HCT116 (cell line): ENCODE measurements around the gene LEUTX. TPM values are rescaled to one million over a fixed set of nuclear protein-coding genes. Genes with fewer than 3 reads are reported as not detected.

Experiments
- ATAC-seq: fragments of 200-7000 bp; cut with Tn5 transposase; 2 replicates; pipeline ENCODE4 v1.9.1; 2020; ENCODE audit warnings: mild to moderate bottlenecking, moderate library complexity
- BruUV-seq: library from RNA; stranded (reverse); fragments of 400-500 nt; replicated peaks from 2 replicates; lab custom pipeline; 2021; lab: Mats Ljungman, UMichigan
- CTCF ChIA-PET: fragments of 300-600 bp; sonication (Branson Sonifier 250); formaldehyde crosslinking; loops from one replicate; lab custom pipeline; 2021; ENCODE audit warnings: antibody characterized with exemption; lab: Charles Lee
- POLR2A ChIA-PET: fragments of 300-600, 350-600 bp; sonication (Branson Sonifier 250); formaldehyde crosslinking; loops from one replicate; lab custom pipeline; 2021; ENCODE audit warnings: antibody characterized with exemption; lab: Charles Lee
- RAD21 ChIA-PET, 2 experiments: fragments of 300-600 bp; sonication (Branson Sonifier 250); formaldehyde crosslinking; loops; one replicate each; lab custom pipeline; 2023; ENCODE audit warnings: low total read pairs in 2 of 2; ENCODE audit not compliant: uncharacterized antibody in 2 of 2, unreplicated experiment in 2 of 2, low non-redundant PET in 1 of 2; lab: Charles Lee
- DNase-seq: peaks from one replicate; pipeline ENCODE4 v3.0.0-alpha.2; 2010; ENCODE audit warnings: low read depth, low spot score
- H2AFZ ChIP-seq: fragments of 200-600 bp; shearing (Covaris generic), sonication (generic); 2 replicates; pipeline ENCODE4 v1.6.1; 2017; ENCODE audit warnings: low read depth, mixed run types, mixed read lengths, antibody characterized with exemption, low read length; ENCODE audit not compliant: poor library complexity, severe bottlenecking
- H3K27ac ChIP-seq: 2 replicates; pipeline ENCODE4 v1.5.1; 2012; ENCODE audit warnings: low read depth, low read length
- H3K27me3 ChIP-seq: fragments of 200-600 bp; sonication (generic); 2 replicates; pipeline ENCODE4 v1.6.1; 2016; ENCODE audit warnings: mixed run types, low read length, mixed read lengths; ENCODE audit not compliant: insufficient read depth
- H3K36me3 ChIP-seq, 2 experiments: fragments of 200-500 bp in 1 of 2; fragments of 200-600 bp in 1 of 2; sonication (Bioruptor generic) in 1 of 2; sonication (generic) in 1 of 2; 2 replicates each; pipeline versions ENCODE4 v1.5.1 to v1.6.1; 2014 to 2016; ENCODE audit warnings: low read length in 2 of 2, inconsistent platforms in 1 of 2, mixed read lengths in 1 of 2, mixed run types in 1 of 2; ENCODE audit not compliant: insufficient read depth in 2 of 2, control insufficient read depth in 1 of 2
- H3K4me1 ChIP-seq, 2 experiments: fragments of 200-600 bp in 1 of 2; sonication (generic) in 1 of 2; 2 replicates each; pipeline versions ENCODE4 v1.5.1 to v1.6.1; 2012 to 2017; ENCODE audit warnings: low read length in 2 of 2, inconsistent platforms in 1 of 2, mild to moderate bottlenecking in 1 of 2, mixed read lengths in 1 of 2, mixed run types in 1 of 2, moderate library complexity in 1 of 2; ENCODE audit not compliant: insufficient read depth in 2 of 2, control insufficient read depth in 1 of 2
- H3K4me2 ChIP-seq: fragments of 200-600 bp; sonication (generic); 2 replicates; pipeline ENCODE4 v1.6.1; 2017; ENCODE audit warnings: mixed run types, low read length, mixed read lengths
- H3K4me3 ChIP-seq, 2 experiments: fragments of 200-600 bp in 1 of 2; sonication (generic) in 1 of 2; replicated peaks in 1 of 2; 2 replicates each; pipeline ENCODE4 v1.5.1; 2011 to 2016; ENCODE audit warnings: low read length in 2 of 2, control low read depth in 1 of 2, low read depth in 1 of 2, mild to moderate bottlenecking in 1 of 2, mixed read lengths in 1 of 2, mixed run types in 1 of 2
- H3K79me2 ChIP-seq: fragments of 200-600 bp; sonication (generic); 2 replicates; pipeline ENCODE4 v1.6.1; 2017; ENCODE audit warnings: mild to moderate bottlenecking, mixed run types, low read length, moderate library complexity, mixed read lengths; ENCODE audit not compliant: insufficient read depth
- H3K9ac ChIP-seq: fragments of 200-600 bp; sonication (generic); 2 replicates; pipeline ENCODE4 v1.6.1; 2016; ENCODE audit warnings: low read length, mixed read lengths
- H3K9me2 ChIP-seq: fragments of 200-600 bp; sonication (generic), shearing (Covaris generic); 2 replicates; pipeline ENCODE4 v1.6.1; 2017; ENCODE audit warnings: mixed run types, mild to moderate bottlenecking, moderate library complexity; ENCODE audit not compliant: insufficient read depth
- H3K9me3 ChIP-seq, 2 experiments: fragments of 200-500 bp in 1 of 2; fragments of 200-600 bp in 1 of 2; sonication (Bioruptor generic) in 1 of 2; sonication (generic) in 1 of 2; 2 replicates each; pipeline ENCODE4 v1.6.1; 2014 to 2017; ENCODE audit warnings: low read length in 2 of 2, mixed read lengths in 2 of 2, inconsistent platforms in 1 of 2, low read depth in 1 of 2, mild to moderate bottlenecking in 1 of 2, mixed run types in 1 of 2, moderate library complexity in 1 of 2; ENCODE audit not compliant: control insufficient read depth in 1 of 2, insufficient read depth in 1 of 2
- H4K20me1 ChIP-seq: fragments of 200-600 bp; sonication (generic), shearing (Covaris generic); 2 replicates; pipeline ENCODE4 v1.6.1; 2017; ENCODE audit warnings: mixed run types, mild to moderate bottlenecking, moderate library complexity; ENCODE audit not compliant: insufficient read depth
- CBX3 ChIP-seq: IDR thresholded peaks from 2 replicates; pipeline ENCODE4 v1.6.1; 2012; ENCODE audit warnings: low read depth
- CEBPB ChIP-seq: IDR thresholded peaks from 2 replicates; pipeline ENCODE4 v1.6.1; 2012; ENCODE audit warnings: low read depth
- CTCF ChIP-seq, 3 experiments: fragments of 200-600 bp in 1 of 3; sonication (generic) in 1 of 3; IDR thresholded peaks in 2 of 3; conservative IDR thresholded peaks in 1 of 3; 2 replicates each; pipeline ENCODE4 v1.5.1; 2012 to 2017; ENCODE audit warnings: low read depth in 2 of 3, low read length in 2 of 3, antibody characterized with exemption in 1 of 3, borderline replicate concordance in 1 of 3, control low read depth in 1 of 3, mild to moderate bottlenecking in 1 of 3, mixed read lengths in 1 of 3, mixed run types in 1 of 3, moderate library complexity in 1 of 3; ENCODE audit not compliant: insufficient read depth in 1 of 3
- EGR1 ChIP-seq: IDR thresholded peaks from 2 replicates; pipeline ENCODE4 v1.6.1; 2012; ENCODE audit warnings: low read depth
- EZH2 ChIP-seq: fragments of 200-600 bp; sonication (generic); IDR thresholded peaks from 2 replicates; pipeline ENCODE4 v1.6.1; 2017; ENCODE audit warnings: antibody characterized with exemption, mixed run types
- EZH2phosphoT487 ChIP-seq: fragments of 200-600 bp; IDR thresholded peaks from 2 replicates; pipeline ENCODE4 v1.6.1; 2018; ENCODE audit warnings: antibody characterized with exemption, borderline replicate concordance
- FOSL1 ChIP-seq: IDR thresholded peaks from 2 replicates; pipeline ENCODE4 v1.6.1; 2012; ENCODE audit warnings: low read depth
- JUND ChIP-seq: IDR thresholded peaks from 2 replicates; pipeline ENCODE4 v1.6.1; 2012
- POLR2A ChIP-seq: IDR thresholded peaks from 2 replicates; pipeline ENCODE4 v1.7.0; 2011; ENCODE audit warnings: borderline replicate concordance; ENCODE audit not compliant: insufficient read depth, insufficient read length; ENCODE audit errors: extremely low read depth
- POLR2AphosphoS5 ChIP-seq: IDR thresholded peaks from 2 replicates; pipeline ENCODE4 v1.6.1; 2011; ENCODE audit warnings: mild to moderate bottlenecking, low read depth, low read length, moderate library complexity
- RAD21 ChIP-seq: IDR thresholded peaks from 2 replicates; pipeline ENCODE4 v1.6.1; 2012; ENCODE audit warnings: low read depth, mild to moderate bottlenecking
- REST ChIP-seq: IDR thresholded peaks from 2 replicates; pipeline ENCODE4 v1.6.1; 2012; ENCODE audit warnings: low read depth
- SIN3A ChIP-seq: IDR thresholded peaks from 2 replicates; pipeline ENCODE4 v1.6.1; 2012; ENCODE audit warnings: low read depth
- SRF ChIP-seq: IDR thresholded peaks from 2 replicates; pipeline ENCODE4 v1.6.1; 2012; ENCODE audit warnings: low read depth
- TCF7L2 ChIP-seq: IDR thresholded peaks from 2 replicates; pipeline ENCODE4 v1.7.0; 2011; ENCODE audit warnings: borderline replicate concordance, inconsistent platforms; ENCODE audit not compliant: insufficient read depth, insufficient read length; ENCODE audit errors: extremely low read depth
- ZFX ChIP-seq: fragments of 450-650 bp; IDR thresholded peaks from 2 replicates; pipeline ENCODE4 v1.6.1; 2017
- ZNF274 ChIP-seq: fragments of 200-500 bp; sonication (Bioruptor generic); IDR thresholded peaks from 2 replicates; pipeline ENCODE4 v1.6.1; 2014; ENCODE audit warnings: mild to moderate bottlenecking, low read depth, low read length, inconsistent platforms
- intact Hi-C: fragments of 100-400 bp; cut with micrococcal nuclease; formaldehyde crosslinking; loops from 2 replicates; pipeline ENCODE4 v1.10.0; 2022
- total RNA-seq: library from RNA; stranded (reverse); gene quantifications from one replicate; pipeline ENCODE4 v1.2.1, GENCODE V29; 2021; ENCODE audit not compliant: unreplicated experiment
- TF ChIP-seq, protein P1 (sequence below): IDR thresholded peaks from 2 replicates; pipeline ENCODE4 v1.6.1; 2012
- TF ChIP-seq, protein P2 (sequence below): IDR thresholded peaks from 2 replicates; pipeline ENCODE4 v1.6.1; 2011; ENCODE audit warnings: mild to moderate bottlenecking, low read length, moderate library complexity; ENCODE audit not compliant: insufficient replicate concordance; ENCODE audit errors: extremely low read depth

LEUTX gene
- total RNA-seq, 1 experiment from 2014 or later = not detected

GRCh38 chr19:39825093-39825463 is 46.4 kb downstream of the LEUTX start:
- ChIA-PET POLR2A (no interaction called here), CTCF (no interaction called here), RAD21 (no interaction called here)
- no peak overlapping the region for H3K4me3 ChIP-seq
- peaks cover 14 to 36% of the 10 kb centered on the region in 2 experiments; a peak in 3 of 4 replicates for H3K36me3 ChIP-seq
- no peak overlapping the region for H3K9ac ChIP-seq
- no peak overlapping the region for H2AFZ ChIP-seq
- H3K9me3 ChIP-seq = no peaks in the 10 kb centered on the region
- H3K27ac ChIP-seq = no peak overlapping the region
- TF ChIP-seq POLR2AphosphoS5 = no peak
- TF ChIP-seq EZH2 = no peak
- no peak for TF ChIP-seq SIN3A
- TF ChIP-seq ZFX = no peak
- TF ChIP-seq REST = no peak
- TF ChIP-seq JUND = no peak
- no peak for TF ChIP-seq CEBPB
- no peak for TF ChIP-seq EGR1
- TF ChIP-seq TCF7L2 = no peak
- no peak for TF ChIP-seq ZNF274
- no peak for TF ChIP-seq CBX3
- TF ChIP-seq, protein P1, sequence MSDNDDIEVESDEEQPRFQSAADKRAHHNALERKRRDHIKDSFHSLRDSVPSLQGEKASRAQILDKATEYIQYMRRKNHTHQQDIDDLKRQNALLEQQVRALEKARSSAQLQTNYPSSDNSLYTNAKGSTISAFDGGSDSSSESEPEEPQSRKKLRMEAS = no peak
- TF ChIP-seq POLR2A = no peak
- no peak for TF ChIP-seq CTCF (IDR thresholded peaks at IDR 0.05 in 2 of 3, conservative IDR thresholded peaks at IDR 0.05 in 1 of 3; ENCODE audit: borderline replicate concordance in 1 of 3, insufficient read depth in 1 of 3, low read depth in 2 of 3, low read length in 2 of 3)
- TF ChIP-seq FOSL1 = no peak
- no peak for TF ChIP-seq SRF
- TF ChIP-seq RAD21 = no peak
- TF ChIP-seq, protein P2, sequence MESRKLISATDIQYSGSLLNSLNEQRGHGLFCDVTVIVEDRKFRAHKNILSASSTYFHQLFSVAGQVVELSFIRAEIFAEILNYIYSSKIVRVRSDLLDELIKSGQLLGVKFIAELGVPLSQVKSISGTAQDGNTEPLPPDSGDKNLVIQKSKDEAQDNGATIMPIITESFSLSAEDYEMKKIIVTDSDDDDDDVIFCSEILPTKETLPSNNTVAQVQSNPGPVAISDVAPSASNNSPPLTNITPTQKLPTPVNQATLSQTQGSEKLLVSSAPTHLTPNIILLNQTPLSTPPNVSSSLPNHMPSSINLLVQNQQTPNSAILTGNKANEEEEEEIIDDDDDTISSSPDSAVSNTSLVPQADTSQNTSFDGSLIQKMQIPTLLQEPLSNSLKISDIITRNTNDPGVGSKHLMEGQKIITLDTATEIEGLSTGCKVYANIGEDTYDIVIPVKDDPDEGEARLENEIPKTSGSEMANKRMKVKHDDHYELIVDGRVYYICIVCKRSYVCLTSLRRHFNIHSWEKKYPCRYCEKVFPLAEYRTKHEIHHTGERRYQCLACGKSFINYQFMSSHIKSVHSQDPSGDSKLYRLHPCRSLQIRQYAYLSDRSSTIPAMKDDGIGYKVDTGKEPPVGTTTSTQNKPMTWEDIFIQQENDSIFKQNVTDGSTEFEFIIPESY = no peak
- TF ChIP-seq EZH2phosphoT487 = no peak
- H3K4me2 ChIP-seq = no peak overlapping the region
- DNase-seq (no peak), ATAC-seq (no peak)
- no peaks in the 10 kb centered on the region for H4K20me1 ChIP-seq
- intact Hi-C loops = no loop called here
- no peaks in the 10 kb centered on the region for H3K4me1 ChIP-seq
- no TSS peak for BruUV-seq
- no peaks in the 10 kb centered on the region for H3K79me2 ChIP-seq
- no peaks in the 10 kb centered on the region for H3K27me3 ChIP-seq
- no peaks in the 10 kb centered on the region for H3K9me2 ChIP-seq
